Stimulated activated memory B cell treated with anti-CD40 and anti-IgM and Interleukin-4, amounts not matched to agents 10 μg/mL and 1 μg/mL and 100 μg/mL, for 72 hours (primary cell): Measurements from ENCODE around the gene MECR.

Source experiments
- ATAC-seq: fragments of 150-1000 bp; cut with Tn5 transposase; 2 replicates; pipeline ENCODE4 v1.10.0; 2021
- H3K27ac Mint-ChIP-seq: one replicate; pipeline ENCODE4 v1.8.0; 2022; ENCODE audit warnings: mild to moderate bottlenecking, mixed read lengths
- H3K27me3 Mint-ChIP-seq: one replicate; pipeline ENCODE4 v1.8.0; 2022; ENCODE audit warnings: mixed read lengths
- H3K36me3 Mint-ChIP-seq: one replicate; pipeline ENCODE4 v1.8.0; 2022; ENCODE audit warnings: mixed read lengths
- H3K4me1 Mint-ChIP-seq: one replicate; pipeline ENCODE4 v1.8.0; 2022; ENCODE audit warnings: mixed read lengths
- H3K4me3 Mint-ChIP-seq: one replicate; pipeline ENCODE4 v1.8.0; 2022; ENCODE audit warnings: mild to moderate bottlenecking, moderate library complexity, mixed read lengths
- H3K9me3 Mint-ChIP-seq: one replicate; pipeline ENCODE4 v1.8.0; 2022; ENCODE audit warnings: mixed read lengths

Gene MECR

DNA sequence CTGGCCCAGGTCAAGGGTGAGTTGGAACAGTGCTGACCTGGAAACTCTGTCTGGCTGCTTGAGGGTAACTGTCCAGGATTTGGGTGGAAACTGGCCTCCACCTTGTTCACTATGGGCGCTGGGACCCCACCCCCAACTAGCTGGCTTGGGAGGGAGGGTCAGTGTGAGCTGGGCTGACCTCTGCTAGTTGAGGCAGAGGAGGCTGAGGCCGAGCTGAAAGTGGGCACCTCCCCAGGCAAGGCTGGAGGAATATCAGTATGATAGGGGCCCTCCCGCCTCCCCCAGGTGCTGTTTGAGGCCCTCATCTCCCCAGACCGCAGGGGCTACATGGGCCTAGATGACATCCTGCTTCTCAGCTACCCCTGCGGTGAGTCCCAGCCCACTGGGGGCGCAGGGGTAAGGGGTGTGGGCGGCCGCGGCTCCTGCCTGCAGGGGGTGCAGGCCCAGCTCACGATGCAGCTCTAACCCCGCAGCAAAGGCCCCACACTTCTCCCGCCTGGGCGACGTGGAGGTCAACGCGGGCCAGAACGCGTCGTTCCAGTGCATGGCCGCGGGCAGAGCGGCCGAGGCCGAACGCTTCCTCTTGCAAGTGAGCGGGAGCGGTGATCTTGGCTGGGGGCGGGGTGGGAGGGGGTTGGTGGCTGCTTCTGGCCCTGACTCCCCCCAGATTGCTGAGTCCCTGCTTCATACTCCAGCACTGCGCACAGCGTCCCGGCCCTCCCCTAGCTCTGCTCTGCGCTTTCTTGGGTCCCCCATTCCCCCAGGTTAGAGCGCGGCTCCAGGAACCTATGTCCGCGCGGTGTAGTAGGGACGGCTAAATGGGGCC, 28.5 kb upstream of the MECR start:
- Mint-ChIP-seq H3K27me3 (peaks cover 57% of the 10 kb centered on the region), H3K4me3 (peak overlapping the region; percentile 76), H3K36me3 (no peaks in the 10 kb centered on the region), H3K4me1 (peaks cover 9% of the 10 kb centered on the region), H3K9me3 (no peaks in the 10 kb centered on the region), H3K27ac (no peak overlapping the region)
- ATAC-seq: peak; percentile 54

DNA sequence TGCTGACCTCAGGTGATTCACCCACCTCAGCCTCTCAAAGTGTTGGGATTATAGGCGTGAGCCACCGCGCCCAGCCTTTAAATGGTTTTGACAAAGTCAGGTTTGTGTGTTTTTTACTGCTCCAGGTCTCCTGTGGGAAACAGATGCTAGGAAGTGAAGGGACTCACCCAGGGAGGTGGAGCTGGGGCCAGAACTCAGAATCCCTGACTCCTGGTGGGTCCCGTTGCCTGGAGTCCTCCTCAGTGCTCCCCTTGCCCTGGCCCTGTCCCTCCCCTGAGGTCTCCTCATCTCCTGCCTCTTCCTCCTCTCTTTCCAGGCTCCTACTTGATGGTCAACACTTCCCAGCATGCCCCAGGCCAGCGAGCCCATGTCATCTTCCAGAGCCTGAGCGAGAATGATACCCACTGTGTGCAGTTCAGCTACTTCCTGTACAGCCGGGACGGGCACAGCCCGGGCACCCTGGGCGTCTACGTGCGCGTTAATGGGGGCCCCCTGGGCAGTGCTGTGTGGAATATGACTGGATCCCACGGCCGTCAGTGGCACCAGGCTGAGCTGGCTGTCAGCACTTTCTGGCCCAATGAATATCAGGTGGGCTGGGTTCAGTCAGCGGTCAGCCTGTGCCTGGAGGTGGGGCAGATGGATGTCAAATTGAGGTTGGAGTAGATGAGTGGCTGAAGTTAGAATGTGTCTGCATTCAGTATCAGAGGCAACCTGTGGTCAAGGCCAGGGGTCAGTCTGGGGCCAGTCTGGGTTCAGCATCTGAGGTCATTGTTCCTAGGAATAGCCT, 27.6 kb upstream of the MECR start:
- no peak overlapping the region for H3K27ac Mint-ChIP-seq
- peaks cover 57% of the 10 kb centered on the region for H3K27me3 Mint-ChIP-seq

DNA sequence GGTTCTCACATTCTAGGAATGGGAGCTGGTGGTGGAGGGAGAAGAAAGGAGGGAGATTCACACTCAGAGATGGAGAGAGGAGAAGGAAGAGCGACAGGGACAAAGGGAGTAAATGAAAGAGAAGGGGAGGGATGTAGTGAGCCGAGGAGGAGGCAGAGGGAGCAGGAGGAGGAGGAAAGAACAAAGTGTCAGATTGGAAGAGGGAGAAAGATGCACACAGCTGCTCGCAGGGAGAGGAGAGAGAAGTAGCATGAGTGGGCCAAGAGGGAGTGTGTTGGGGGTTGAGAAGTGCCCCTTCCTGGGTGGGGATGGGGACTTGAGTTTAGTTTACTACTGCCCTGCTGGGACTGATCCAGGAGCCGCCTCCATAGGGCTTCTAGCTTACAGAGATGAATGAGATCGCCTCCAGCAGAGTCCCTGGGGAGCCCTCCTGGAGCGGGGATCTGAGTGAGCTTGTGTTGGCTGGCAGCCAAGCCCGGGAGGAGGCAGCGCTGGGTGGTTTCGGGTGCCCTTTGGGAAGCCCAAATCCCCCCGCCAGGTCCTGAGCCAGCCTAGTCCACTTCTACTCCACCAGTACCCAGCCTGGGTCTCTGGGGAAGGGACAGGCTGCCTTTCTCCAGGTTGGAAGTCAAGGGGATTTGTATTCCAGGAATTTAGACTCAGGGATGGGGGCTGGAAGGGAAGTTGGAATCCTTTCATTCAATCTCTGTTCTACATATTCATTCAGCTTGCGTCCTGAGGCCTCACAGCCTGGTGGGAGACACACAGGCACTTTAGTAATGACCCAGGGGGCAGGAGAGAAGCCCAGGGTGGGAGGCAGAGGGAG, 26.5 kb upstream of the MECR start:
- Mint-ChIP-seq H3K27me3 (peaks cover 54% of the 10 kb centered on the region), H3K4me1 (peaks cover 9% of the 10 kb centered on the region), H3K4me3 (no peak overlapping the region), H3K27ac (no peak overlapping the region), H3K9me3 (no peaks in the 10 kb centered on the region), H3K36me3 (no peaks in the 10 kb centered on the region)
- ATAC-seq: no peak

More for the DNA sequence above, 27.6 kb upstream of the MECR start:
- Mint-ChIP-seq H3K4me3 (no peak overlapping the region), H3K4me1 (peaks cover 9% of the 10 kb centered on the region), H3K9me3 (no peaks in the 10 kb centered on the region), H3K36me3 (no peaks in the 10 kb centered on the region)
- ATAC-seq: no peak

DNA sequence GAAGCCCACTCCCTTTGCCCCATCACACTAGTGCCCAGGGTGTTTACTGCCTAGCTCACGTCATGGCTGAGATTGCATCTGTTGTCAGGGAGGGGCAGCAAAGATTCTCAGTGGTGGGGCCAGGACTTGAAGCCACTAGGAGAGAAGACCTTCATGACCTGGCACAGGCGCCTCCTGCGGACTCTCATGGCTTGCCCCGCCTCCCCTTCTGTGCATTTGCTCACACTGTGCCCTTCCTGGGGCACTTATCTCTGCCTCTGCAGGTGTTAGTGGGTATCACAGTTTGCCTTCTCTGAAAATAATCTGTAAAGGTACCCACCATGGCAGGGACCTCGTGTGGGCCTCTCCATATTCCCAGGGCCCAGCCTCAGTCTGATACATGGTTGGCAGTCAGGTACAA, 25.7 kb upstream of the MECR start:
- no peaks in the 10 kb centered on the region for H3K9me3 Mint-ChIP-seq
- peaks cover 46% of the 10 kb centered on the region for H3K27me3 Mint-ChIP-seq
- H3K4me1 Mint-ChIP-seq: peaks cover 9% of the 10 kb centered on the region
- no peak for ATAC-seq
- H3K36me3 Mint-ChIP-seq: no peaks in the 10 kb centered on the region
- no peak overlapping the region for H3K27ac Mint-ChIP-seq
- no peak overlapping the region for H3K4me3 Mint-ChIP-seq

DNA sequence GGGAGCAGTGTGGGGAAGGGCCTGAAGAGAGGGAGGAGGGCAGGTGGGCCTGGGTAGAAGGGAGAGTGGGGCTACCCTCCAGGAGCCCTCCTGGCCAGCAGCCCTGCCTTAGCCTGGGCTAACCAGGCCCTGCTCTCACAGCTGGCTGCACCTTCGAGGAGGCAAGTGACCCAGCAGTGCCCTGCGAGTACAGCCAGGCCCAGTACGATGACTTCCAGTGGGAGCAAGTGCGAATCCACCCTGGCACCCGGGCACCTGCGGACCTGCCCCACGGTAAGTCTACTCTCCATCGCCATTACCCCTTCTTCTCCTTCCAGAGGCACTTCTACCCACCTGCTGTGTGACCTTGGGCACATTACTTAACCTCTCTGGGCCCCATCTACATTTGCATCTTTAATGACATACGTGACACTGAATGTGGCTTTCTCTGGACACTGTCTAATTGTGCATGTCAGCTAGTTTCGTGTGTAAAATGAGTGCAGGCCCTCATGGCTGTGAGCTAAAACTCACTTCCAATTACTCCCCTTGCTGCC, 24.5 kb upstream of the MECR start:
- Mint-ChIP-seq H3K27me3 (peaks cover 36% of the 10 kb centered on the region), H3K36me3 (no peaks in the 10 kb centered on the region), H3K9me3 (no peaks in the 10 kb centered on the region), H3K4me1 (peaks cover 5% of the 10 kb centered on the region), H3K27ac (no peak overlapping the region), H3K4me3 (no peak overlapping the region)
- no peak for ATAC-seq

DNA sequence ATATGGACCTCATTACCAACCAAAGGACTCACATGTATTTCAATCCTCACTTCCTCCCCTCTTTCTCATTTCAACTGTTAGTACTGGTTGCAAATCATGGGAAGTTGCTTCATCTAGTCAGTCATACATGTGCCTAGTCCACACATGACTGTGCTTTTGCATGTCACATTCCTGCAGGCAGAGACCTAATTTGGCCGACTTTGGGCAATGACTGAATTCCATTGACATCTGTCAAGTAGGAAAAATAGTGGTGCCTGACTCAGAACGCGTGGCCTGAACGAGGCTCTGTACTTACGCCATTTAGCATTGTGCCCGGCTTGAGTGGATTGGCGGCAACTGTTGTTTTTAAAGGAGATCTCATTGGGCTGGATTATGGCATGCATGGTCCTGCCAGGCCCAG, 23.6 kb upstream of the MECR start:
- no peak for ATAC-seq
- Mint-ChIP-seq H3K9me3 (no peaks in the 10 kb centered on the region), H3K27me3 (peaks cover 36% of the 10 kb centered on the region), H3K4me3 (no peak overlapping the region), H3K4me1 (no peaks in the 10 kb centered on the region), H3K27ac (no peak overlapping the region), H3K36me3 (no peaks in the 10 kb centered on the region)

DNA sequence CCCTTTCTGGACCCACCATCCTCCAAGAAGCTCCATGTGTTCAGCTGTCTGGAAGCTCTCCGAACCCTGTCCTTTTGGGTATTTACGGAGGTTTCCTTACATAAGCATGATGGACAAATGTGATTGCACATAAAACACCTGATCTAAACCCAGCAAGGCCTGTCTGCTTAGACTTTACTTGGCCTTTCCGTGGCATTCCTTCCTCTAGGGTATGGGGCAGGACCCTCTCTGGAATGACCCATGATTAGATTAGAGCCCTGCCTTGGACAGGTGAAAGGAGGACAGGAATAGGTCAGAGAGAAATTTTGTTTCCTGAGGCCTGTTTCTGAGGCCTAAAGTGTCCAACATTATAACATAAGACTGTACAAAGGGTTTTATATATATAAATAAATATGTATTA, 22.4 kb upstream of the MECR start:
- Mint-ChIP-seq H3K9me3 (no peaks in the 10 kb centered on the region), H3K27me3 (peaks cover 37% of the 10 kb centered on the region), H3K4me1 (no peaks in the 10 kb centered on the region), H3K36me3 (no peaks in the 10 kb centered on the region), H3K4me3 (no peak overlapping the region), H3K27ac (no peak overlapping the region)
- no peak for ATAC-seq

DNA sequence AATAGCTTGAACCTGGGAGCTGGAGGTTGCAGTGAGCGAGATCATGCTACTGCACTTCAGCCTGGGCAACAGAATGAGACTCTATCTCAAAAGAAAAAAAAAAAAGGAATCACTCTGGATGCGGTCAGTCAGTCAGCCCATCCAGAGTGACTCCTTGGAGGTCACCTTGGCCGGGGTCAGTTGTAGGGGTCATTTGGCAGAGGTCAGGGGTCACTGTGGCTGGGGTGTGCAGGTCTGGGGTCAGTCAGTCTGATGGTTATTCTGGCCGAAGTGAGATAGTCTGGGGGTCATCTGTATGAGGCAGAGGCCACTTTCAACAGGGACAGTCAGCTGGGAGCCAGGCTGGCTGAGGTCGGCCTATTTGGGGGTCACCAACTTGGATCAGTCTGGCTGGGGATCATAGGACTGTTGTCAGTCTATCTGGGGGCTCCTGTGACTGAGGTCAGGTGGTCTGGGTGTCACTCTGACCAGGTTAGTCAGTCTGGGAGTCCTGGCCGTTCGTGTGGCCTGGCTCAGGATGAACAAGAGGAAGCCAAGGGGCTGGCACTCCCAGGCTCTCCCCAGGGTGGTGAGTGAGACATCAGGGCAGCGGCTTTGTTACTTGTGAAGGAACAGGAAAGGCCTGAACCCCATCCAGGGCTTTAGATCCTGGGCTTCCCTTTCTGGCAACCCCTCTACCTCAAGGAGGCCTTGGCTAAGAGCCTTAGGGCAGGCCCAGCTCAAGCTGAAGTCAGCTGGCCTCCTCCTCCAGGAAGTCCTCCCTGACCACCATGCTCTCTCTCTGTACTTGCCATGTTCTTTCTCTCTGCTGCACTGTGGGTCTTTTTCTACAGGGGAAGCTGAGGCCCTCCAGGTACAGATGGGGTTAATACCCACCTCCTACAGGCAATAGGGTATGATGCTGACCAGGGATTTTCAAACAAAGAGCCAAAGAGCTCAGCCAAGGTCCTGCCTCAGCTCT, 20.7 kb upstream of the MECR start:
- Mint-ChIP-seq H3K9me3 (no peaks in the 10 kb centered on the region), H3K36me3 (no peaks in the 10 kb centered on the region), H3K27ac (no peak overlapping the region), H3K4me3 (no peak overlapping the region), H3K27me3 (peaks cover 40% of the 10 kb centered on the region), H3K4me1 (no peaks in the 10 kb centered on the region)
- ATAC-seq: no peak

DNA sequence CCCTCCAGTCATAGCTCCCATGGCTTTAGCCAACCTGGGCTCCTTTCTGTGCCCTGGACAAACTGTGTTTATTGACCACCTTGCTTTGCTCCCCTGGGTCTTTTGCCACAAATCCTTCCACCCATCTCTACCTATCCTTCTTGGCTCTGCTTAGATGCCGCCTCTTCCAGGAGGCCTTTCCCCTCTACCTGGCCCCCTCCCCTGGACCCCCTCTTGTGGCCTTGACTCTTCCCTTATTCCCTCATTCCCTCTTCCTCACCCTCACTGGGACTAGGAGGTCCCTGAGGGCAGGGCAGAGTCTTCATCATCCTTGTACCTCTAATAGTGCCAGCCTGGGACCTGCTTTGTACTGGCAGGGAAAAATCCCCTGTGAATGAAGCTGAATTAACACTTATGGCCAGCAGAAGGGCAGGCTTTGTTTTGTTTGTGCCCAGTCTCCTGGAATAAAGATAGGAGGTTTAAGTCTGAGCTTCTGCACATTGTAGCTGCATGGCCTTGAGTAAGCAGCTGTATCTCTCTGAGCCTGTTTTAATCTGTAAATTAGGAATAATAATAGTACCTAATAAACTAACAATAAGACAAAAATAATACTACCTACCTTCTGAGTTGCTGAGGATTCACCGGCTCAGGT, 19.3 kb upstream of the MECR start:
- peaks cover 39% of the 10 kb centered on the region for H3K27me3 Mint-ChIP-seq
- ATAC-seq: no peak
- H3K27ac Mint-ChIP-seq: no peak overlapping the region
- no peaks in the 10 kb centered on the region for H3K4me1 Mint-ChIP-seq
- no peak overlapping the region for H3K4me3 Mint-ChIP-seq
- H3K36me3 Mint-ChIP-seq: no peaks in the 10 kb centered on the region
- no peaks in the 10 kb centered on the region for H3K9me3 Mint-ChIP-seq

DNA sequence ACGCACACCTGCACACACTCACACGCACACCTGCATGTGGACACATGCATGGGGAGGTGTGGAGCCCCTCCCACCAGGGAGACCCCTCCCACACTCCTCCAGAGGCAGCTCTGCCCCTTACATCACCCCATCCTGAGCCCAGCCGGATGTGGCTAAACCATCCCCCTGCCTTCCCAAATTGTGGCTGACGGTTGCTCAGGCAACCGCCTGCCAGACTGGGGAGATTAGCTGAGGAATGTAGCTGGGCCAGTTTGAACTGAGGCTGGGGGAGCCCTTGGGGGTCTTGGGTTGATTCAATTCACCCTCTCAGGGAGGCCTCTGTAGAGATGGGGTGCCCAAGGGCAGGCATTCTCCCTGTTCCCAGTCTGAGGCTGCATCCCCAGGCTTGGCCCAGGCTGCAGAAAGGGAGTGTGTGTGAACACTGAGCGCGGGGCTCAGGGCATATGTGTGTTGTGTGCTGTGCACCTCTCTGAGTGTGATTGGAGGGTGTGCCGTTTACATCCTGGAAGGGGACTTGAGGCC, 18.5 kb upstream of the MECR start:
- Mint-ChIP-seq H3K27me3 (peaks cover 39% of the 10 kb centered on the region), H3K27ac (no peak overlapping the region), H3K4me1 (no peaks in the 10 kb centered on the region), H3K36me3 (no peaks in the 10 kb centered on the region), H3K4me3 (no peak overlapping the region), H3K9me3 (no peaks in the 10 kb centered on the region)
- ATAC-seq: no peak

DNA sequence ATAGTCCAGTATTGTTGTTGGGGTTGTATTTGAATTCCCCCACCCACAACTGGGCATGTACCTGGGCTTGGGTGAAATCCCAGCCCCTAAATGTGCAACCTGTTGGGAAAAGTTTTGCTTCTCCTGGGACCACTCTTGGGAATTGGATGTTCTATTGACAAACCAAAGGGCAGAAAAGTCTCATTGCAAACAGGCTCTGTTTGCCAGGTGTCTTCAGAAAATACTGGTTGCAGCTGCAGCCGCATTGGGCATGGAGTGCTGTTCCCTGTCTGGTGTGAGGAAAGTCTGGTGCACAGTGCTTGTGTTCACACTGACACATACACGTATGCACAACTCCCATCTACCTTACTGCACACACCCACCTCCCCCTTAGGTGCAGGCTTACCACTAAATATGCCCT, 17.7 kb upstream of the MECR start:
- no peaks in the 10 kb centered on the region for H3K36me3 Mint-ChIP-seq
- ATAC-seq: no peak
- no peak overlapping the region for H3K27ac Mint-ChIP-seq
- peaks cover 39% of the 10 kb centered on the region for H3K27me3 Mint-ChIP-seq
- H3K4me3 Mint-ChIP-seq: no peak overlapping the region
- H3K4me1 Mint-ChIP-seq: no peaks in the 10 kb centered on the region
- no peaks in the 10 kb centered on the region for H3K9me3 Mint-ChIP-seq

DNA sequence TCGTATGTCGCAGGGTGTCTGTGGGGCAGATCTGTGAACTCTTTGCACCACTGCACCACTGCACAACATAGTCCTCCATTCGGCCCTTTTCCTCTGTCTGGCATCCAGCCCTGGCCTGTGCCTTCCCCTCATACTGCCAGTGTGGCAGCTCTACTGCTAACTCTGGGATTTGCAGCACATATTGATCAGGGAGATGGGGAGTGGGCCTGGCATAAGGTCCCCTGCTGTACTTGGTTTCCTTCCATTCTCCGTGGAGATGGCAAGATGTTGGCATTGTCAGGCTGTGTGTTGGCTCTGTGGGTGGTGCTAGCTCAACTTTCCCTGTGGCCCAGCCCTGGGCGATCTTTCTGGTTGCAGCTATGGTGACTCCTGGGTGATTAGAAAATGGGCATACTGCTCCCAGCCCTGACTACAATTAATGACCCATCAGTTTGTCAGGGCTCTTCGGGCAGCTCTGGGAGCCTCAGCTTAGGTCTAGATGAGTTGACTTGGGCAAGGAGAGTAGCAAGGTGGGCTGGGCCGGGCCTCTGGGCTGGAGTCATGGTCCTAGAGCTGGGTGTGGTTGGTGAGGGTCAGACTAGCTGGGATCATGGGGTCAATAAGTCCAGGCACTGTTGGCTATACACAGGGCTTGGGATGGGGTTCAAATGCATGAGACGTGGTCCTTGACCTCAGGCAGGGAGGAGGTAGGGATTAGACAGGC, 17.0 kb upstream of the MECR start:
- ATAC-seq: no peak
- Mint-ChIP-seq H3K4me3 (no peak overlapping the region), H3K27me3 (peaks cover 39% of the 10 kb centered on the region)

DNA sequence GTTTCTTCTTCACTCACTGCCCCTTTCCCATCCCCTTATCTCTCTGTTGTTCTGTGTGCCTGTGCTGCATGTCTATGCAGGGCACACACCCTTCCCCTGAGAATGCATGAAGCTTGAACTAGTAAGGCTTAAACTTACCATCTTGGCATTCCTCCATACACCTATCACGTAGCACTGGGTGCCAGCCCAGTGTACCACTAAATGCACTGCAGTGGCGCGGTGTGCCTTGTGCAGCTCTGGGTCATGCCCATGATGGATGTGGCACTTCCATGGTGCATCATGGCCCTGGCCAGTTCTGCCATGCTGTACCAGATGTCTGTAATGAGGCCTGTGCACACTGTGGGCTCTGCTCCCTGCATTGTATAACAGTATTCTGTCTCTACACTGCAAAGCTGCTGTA, 16.3 kb upstream of the MECR start:
- no peaks in the 10 kb centered on the region for H3K9me3 Mint-ChIP-seq

More for the DNA sequence above, 17.0 kb upstream of the MECR start:
- no peaks in the 10 kb centered on the region for H3K36me3 Mint-ChIP-seq
- no peaks in the 10 kb centered on the region for H3K9me3 Mint-ChIP-seq
- H3K27ac Mint-ChIP-seq: no peak overlapping the region
- no peaks in the 10 kb centered on the region for H3K4me1 Mint-ChIP-seq

More for the DNA sequence above, 16.3 kb upstream of the MECR start:
- no peak overlapping the region for H3K27ac Mint-ChIP-seq
- no peak overlapping the region for H3K4me3 Mint-ChIP-seq
- no peak for ATAC-seq
- no peaks in the 10 kb centered on the region for H3K4me1 Mint-ChIP-seq
- H3K27me3 Mint-ChIP-seq: peaks cover 39% of the 10 kb centered on the region
- H3K36me3 Mint-ChIP-seq: no peaks in the 10 kb centered on the region
